Jurkat, Clone E6-1 (cell line): ENCODE results near the gene SCNN1B. TPM values are rescaled to one million over a fixed set of nuclear protein-coding genes. Genes with fewer than 3 reads are reported as not detected.
"Not testable (repeated sequence)": the region's sequence is repeated elsewhere in the genome, so short reads cannot be mapped to it uniquely, and the experiment has no call there.

Experiments
- DNase-seq: peaks from one replicate; pipeline ENCODE4 v3.0.0-alpha.2; 2011; ENCODE audit warnings: low read depth, low spot score
- H3K4me3 ChIP-seq: 2 replicates; pipeline ENCODE4 v1.5.1; 2011; ENCODE audit warnings: mild to moderate bottlenecking, low read length, control low read depth, moderate library complexity
- polyA plus RNA-seq: library from polyadenylated mRNA; unstranded; fragments of >200 nt; gene quantifications from one replicate; pipeline ENCODE4 v1.2.1, GENCODE V29; 2012; ENCODE audit warnings: missing spikeins; ENCODE audit not compliant: insufficient read length, insufficient read depth

Gene SCNN1B, protein sequence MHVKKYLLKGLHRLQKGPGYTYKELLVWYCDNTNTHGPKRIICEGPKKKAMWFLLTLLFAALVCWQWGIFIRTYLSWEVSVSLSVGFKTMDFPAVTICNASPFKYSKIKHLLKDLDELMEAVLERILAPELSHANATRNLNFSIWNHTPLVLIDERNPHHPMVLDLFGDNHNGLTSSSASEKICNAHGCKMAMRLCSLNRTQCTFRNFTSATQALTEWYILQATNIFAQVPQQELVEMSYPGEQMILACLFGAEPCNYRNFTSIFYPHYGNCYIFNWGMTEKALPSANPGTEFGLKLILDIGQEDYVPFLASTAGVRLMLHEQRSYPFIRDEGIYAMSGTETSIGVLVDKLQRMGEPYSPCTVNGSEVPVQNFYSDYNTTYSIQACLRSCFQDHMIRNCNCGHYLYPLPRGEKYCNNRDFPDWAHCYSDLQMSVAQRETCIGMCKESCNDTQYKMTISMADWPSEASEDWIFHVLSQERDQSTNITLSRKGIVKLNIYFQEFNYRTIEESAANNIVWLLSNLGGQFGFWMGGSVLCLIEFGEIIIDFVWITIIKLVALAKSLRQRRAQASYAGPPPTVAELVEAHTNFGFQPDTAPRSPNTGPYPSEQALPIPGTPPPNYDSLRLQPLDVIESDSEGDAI
- polyA plus RNA-seq = not detected

DNA sequence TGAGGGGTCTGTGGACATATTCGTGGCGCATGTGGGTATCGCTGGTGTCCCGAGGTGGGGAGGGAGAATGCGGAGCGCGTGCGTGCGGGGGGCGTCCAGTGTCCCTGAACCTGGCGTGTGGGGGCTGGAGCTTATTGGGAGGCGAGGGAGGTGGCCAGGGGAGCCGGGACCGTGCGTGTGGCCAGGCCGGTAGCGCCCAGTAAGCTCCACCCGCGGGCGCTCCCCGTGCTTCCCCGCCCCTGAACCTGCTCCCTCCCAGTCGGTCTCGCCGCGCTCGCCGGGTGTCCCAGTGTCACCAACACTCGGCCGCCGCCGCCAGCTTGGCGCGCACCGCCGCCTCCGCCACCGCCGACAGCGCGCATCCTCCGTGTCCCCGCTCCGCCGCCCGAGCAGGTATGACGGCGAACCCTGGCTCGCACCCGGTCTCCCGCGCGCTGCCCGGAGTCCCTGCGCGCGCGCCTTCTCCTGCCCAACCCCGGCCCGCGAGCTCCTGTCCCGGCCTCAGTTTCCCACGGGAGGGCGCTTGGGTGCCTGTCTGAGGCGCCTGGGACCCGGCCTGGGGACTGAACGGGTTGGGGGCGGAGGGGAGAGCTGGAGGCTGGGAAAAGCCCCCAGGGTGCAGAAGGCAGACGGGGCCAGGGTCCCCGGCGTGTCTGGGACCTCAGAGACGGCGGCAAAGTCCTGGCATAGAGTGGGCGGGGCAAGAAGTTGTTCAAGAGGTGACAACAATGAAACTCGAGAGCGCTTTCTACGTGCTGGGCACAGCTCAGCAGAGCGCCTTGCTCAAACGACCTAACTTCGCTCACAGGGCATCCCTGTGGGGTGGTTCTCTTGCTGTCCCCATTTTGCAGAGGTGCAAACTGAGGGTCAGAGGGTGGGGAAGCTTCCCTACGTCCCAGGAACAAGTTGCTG is at the start of gene SCNN1B:
SCNN1B (plus strand) TSS at position 258 of the 912 bp plus-strand sequence. CDS start 46,298 bp downstream, outside the sequence.
- DNase-seq = no peak
- no peak within 1 kb of the TSS for H3K4me3 ChIP-seq

DNA sequence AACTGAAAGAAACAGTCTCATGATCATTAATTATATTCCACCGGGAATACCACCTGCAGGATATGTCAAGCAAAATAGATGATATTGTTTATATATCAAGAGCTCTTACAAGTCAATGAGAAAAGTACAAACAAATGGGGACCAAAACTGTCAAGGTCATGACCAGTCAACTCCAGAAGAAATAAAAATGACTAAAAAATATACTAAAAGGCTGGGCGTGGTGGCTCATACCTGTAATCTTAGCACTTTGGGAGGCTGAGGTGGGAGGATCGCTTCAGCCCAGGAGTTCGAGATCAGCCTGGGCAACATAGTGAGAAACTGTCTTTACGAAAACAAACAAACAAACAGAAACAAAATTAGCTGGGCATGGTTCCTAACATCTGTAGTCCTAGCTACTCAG is 49.8 kb upstream of the SCNN1B start:
- no peak overlapping the region for H3K4me3 ChIP-seq

DNA sequence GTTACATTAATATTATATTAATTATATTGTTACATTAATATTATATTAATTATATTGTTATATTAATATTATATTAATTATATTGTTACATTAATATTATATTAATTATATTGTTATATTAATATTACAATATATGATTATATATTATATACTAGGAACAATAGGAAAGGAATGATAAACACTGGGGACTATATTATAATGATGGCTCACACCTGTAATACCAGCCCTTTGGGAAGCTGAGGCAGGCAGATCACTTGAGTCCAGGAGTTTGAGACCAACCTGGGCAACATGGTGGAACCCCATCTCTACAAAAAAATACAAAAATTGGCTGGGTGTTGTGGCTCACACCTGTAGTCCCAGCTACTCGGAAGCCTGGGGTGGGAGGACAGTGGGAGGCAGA is 48.5 kb upstream of the SCNN1B start:
- DNase-seq, H3K4me3 ChIP-seq: not testable (repeated sequence)

More for the DNA sequence above, 49.8 kb upstream of the SCNN1B start:
- DNase-seq = no peak

DNA sequence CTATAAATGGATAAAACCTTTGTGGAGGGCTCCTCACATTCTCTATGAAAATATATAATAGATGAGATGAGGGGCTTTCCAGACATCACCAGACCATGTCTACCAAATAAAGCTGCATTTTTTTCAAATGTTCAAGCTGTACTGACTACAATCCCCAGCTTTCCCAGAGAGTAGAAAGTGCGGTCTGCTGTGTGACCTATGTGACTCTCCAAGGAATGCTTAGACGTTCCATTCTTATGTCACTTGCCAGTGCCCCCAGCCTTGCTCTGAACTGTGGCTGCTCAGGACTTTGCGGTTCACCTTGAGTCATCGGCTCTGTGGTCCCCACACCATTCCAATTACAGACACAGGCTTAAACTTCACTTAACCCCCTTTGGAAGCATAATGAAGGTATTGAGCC is 47.8 kb upstream of the SCNN1B start:
- no peak for DNase-seq
- no peak overlapping the region for H3K4me3 ChIP-seq

DNA sequence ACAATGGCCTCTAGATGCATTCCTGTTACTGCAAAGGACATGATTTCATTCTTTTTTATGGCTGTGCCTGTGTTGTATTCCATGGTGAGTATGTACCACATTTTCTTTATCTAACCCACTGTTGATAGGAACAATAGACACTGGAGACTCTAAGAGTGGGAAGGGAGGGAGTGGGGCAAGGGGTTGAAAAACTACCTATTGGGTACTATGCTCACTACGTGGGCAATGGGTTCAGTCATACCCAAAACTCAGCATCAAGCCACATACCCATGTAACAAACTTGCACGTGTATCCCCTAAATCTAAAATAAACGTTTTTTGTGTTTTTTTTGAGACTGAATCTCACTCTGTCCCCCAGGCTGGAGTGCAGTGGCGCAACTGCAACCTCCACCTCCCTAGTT is 47.1 kb upstream of the SCNN1B start:
- H3K4me3 ChIP-seq = no peak overlapping the region
- no peak for DNase-seq

DNA sequence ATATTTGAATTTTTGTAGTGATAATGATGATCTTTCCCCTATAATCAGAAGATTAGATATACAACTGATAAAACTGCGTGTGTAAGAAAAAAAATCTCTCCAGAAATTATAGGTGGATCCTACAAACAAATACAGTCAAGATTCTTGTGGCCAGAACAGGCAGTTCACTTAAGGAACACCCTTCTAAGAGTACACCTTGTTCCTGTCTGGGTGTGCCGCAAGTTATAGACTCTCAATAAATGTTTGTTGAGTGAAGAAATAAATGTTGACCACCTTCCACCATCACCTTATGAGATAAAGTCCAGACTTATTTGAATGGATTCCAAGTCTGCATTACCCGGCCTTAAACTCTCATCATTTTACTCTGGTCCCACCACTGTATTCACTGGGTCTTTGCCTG is 45.7 kb upstream of the SCNN1B start:
- no peak overlapping the region for H3K4me3 ChIP-seq
- DNase-seq = no peak

DNA sequence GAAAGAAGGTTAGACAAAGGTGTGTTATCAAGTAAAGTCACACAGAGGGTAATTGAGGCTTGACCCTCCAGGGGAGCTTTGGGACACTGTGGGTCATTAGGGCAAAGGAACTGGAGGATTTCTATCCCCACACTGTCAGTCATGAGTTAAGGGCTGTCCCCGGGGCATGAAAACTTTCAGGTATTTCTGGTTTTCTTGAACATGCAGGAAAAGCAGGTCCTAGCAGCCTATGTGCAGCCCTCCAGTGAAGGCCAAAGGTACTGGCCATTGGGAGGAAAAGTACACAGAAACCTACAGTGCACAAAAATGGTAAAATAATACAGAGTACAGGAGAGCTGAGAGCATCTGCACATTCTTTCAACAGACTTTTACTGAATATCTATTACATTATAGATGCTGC is 44.4 kb upstream of the SCNN1B start:
- no peak for DNase-seq

DNA sequence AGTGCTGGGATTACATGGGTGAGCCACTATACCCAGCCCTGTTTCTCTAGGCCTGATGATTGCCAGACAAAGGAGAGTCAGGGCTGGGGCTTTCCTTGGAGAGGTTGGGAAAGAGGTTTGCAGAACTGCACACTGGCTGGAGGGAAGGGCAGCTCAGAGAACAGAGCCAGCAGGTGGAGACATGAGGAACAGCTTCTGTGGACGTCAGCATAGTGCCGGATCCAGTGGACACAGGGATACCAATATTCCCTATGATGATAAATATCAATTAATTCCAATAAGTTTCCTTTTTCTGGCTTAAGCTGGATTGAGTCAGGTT is 43.2 kb upstream of the SCNN1B start:
- no peak overlapping the region for H3K4me3 ChIP-seq

More for the DNA sequence above, 44.4 kb upstream of the SCNN1B start:
- no peak overlapping the region for H3K4me3 ChIP-seq

DNA sequence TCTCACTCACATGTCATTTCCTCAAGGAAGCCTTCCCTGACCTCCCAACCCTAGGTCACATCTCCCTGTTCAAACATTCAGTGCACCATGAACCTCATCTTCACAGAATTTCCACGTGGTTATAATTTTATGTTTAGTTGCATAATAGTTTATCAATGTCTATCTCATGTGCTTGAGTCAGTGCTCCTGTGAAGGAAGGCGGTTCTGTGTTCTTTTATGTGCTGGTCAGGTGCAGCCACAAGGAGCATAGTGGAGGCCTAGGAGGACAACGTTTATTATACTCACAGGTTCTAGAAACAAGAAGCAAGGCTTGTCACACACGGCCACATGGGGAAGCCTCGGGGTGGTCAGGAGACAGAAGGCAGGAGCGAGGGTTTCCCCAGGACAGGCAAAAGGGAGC is 34.5 kb upstream of the SCNN1B start:
- DNase-seq = no peak
- H3K4me3 ChIP-seq = no peak overlapping the region

More for the DNA sequence above, 43.2 kb upstream of the SCNN1B start:
- DNase-seq = no peak

DNA sequence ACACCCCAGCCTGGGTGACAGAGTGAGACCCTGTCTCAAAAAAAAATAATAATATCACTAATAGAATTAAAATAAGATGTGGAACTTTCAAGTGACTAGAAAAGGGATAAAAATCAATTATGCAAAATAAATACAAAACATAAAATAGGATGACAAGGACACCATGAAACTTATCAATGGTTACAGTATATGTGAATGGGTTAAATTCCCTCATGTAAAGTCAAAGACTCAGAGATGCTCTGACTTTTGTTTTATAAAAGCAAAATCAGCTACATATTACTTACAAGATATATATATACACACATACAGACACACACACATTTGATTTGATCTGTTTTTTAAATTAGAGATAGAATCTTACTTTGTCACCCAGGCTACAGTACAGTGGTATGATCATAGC is 33.5 kb upstream of the SCNN1B start:
- no peak for DNase-seq
- no peak overlapping the region for H3K4me3 ChIP-seq

DNA sequence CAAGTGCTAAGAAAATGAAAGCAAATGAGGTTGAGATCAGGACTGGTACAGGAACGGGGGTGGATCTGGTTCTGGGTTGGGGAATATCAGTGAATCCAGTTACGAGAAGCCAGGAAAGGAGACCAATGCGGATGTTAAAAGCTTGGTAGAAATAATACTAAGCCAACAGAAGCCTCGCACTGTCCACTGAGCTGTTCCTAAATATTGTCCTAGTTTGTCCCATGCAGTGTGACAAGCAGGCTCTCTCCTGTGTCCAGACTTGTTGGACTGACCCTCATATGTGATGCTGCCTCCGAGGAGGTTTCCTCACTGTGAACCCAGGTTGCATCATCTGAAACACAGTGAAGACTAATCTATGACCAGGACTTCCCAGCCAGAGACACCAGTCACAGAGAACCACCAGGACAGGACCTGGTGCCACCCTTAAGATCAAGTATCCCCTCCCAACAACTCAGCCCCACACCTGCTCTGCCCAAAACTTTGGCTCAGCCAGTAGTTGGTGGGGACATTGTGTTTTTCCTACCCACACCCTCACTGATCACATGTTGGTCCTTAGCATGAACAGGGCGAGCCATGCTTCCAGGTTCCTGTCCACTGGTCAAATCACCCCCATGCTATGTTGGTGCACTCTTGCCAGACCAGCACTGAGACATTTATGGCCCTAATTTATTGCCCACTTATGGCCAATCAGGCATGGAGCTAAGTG is 32.7 kb upstream of the SCNN1B start:
- no peak for DNase-seq
- no peak overlapping the region for H3K4me3 ChIP-seq

DNA sequence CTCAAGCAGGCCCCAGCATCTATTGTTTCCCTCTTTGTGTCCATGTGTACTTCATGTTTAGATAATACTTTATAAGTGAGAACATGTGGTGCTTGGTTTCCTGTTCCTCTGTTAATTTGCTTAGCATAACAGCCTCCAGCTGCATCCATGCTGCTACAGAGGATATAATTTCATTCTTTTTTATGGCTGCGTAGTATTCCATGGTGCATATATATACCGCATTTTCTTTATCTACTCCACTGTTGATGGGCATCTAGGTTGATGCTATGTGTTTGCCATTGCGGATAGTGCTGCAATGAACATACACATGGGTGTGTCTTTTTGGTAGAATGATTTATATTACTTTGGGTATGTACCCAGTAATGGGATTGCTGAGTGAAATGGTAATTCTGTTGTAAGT is 31.4 kb upstream of the SCNN1B start:
- DNase-seq = no peak

DNA sequence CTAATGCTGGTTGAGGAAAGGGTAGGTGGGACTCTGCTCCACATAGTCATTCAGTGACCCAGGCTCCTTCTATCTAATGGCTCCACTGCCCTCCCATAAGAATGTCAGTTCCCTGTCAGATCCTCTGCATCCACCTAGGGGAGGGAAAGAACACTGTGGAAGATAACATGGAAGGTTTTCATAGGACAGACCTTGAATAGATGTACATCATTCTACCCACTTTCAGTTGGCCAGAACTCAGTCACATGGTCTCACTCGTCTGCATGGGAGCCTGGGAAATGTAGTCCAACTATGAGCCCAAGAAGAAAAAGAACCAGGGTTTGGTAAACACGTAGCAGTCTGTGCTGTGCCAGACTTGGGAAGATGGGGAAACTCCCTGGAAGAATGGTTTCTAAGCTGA is 27.1 kb upstream of the SCNN1B start:
- H3K4me3 ChIP-seq = no peak overlapping the region
- DNase-seq = no peak

More for the DNA sequence above, 31.4 kb upstream of the SCNN1B start:
- no peak overlapping the region for H3K4me3 ChIP-seq

DNA sequence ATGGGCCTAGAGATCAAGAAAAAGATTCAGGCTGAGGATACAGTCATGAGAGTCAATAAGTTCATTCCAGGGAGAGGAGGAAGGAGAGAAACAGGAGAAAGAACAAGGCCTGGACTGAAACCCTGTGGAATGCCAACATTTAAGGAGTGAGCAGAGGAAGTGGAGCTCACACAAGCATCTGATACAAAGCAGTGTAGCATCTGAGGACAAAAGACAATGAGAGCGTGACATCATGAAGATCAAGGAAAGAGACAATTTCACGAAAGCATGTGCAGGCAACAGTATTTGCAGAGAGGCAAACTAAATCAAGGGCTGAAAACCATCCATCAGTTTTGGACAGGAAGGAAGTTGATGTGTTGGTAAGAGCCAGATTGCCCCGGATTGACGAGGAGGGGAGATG is 25.3 kb upstream of the SCNN1B start:
- H3K4me3 ChIP-seq = no peak overlapping the region
- no peak for DNase-seq

DNA sequence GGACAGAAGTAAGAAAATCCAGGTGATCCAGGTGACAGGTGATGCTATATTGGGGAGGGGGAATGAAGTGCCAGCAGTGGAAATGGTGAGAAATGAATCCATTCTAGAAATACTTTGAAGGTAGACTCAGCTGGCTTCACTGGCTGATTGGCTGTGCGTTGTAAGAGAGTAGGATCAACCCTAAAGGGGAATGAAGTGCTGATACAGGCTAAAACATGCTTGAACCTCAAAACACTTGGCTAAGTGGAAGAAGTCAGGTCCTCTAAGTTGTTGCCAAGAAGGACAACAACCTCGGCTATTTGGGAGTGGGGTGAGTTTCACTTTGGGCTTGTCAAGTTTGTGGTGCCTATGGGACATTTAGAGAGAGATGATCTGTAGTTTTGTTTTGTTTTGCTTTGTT is 24.1 kb upstream of the SCNN1B start:
- no peak for DNase-seq
- H3K4me3 ChIP-seq = no peak overlapping the region

DNA sequence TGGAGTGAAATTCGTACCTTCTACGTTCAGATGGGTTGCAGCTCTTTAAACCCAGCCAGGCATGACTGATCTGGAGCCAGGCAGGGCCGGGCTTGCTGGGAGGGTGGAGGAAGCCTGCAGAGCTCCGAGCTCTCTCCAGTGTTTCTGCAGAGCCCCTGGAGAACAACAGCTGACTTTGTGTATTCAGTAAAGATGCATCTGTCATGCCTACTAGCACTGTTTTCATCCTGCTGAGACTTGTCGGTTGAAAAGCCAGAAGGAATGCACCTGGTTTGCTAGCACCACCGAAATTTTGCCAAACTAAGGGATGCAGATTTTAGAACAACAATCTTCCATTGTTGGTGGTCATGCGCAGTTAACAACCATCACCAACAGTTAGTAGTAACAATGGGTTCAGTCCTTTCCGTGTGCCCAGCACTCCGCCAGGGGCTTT is 22.4 kb upstream of the SCNN1B start:
- no peak for DNase-seq
- H3K4me3 ChIP-seq = no peak overlapping the region

DNA sequence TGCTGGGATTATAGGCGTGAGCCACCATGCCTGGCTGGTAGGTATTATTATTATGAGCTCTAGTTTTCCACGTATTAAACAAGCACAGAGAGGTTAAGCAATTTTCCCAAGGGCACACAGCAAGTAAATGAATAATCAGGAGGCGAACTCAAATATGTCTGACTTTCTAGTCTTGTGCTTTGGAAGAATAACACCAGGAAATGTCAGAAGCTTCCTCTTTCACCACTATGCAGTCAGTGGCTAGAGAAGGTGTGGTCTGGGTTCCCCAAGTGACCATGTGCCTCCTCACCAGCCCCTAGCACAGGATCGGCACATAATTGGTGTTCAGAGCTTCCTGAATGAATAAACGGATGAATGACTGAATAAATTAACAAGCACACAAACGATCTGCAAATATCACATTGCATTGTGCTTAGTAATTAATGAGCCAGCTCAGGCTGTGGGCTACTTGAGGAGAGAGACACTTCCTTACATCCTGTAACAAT is 21.6 kb upstream of the SCNN1B start:
- no peak overlapping the region for H3K4me3 ChIP-seq
- no peak for DNase-seq

DNA sequence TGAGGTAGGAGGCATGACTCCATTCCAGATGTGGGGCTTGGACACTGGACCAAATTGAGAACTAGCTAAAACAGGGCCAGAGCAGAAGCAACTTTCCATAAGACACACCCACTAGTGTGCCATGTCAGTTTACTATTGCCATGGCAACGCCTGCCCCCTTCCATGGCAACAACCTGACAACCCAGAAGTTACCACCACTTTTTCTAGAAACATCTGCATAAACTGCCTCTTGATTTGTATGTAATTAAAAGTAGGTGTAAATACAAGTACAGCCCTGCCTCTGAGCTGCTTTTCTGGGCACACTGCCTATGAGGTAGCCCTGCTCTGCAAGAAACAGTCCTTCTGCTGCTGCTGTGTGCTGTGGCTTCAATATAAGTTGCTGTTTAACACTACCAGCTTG is 19.5 kb upstream of the SCNN1B start:
- no peak overlapping the region for H3K4me3 ChIP-seq
- DNase-seq = no peak

DNA sequence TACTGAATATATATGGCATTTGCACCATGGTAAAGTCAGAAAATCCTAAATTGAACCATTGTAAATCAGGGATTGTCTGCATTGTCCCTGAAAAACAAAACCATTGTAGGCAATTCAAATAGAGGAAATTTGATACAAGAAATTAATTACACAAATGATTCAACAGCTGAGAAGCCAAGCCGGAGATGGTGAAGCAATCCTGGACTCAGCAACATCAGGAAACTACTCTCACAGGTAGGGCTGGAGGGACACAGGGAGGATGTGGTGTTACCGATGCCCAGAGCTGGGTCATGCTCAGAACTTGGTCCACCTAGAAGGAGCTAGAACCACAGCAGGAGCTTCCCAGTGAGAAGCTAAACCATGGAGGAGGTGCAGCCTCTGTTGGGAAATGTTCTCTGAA is 18.5 kb upstream of the SCNN1B start:
- DNase-seq = no peak
- no peak overlapping the region for H3K4me3 ChIP-seq
